ENCODE data around the gene PARVG. TPM values are rescaled to one million over a fixed set of nuclear protein-coding genes. Genes with fewer than 3 reads are reported as not detected.

PARVG gene
- total RNA-seq, 1 experiment from 2014 or later = 1.3 TPM

GRCh38 chr22:44206330-44206645 is 25.6 kb downstream of the PARVG start:
- no peak overlapping the region for H3K9ac ChIP-seq (ENCODE audit: extremely low read depth, insufficient read length, low read length)
- no peak overlapping the region for H4K5ac ChIP-seq (ENCODE audit: insufficient read length, low read depth, low read length)
- no peaks in the 10 kb centered on the region for H3K79me2 ChIP-seq (ENCODE audit: insufficient read depth, low read length)
- H3K14ac ChIP-seq (ENCODE audit: insufficient read depth, low read length) = no peak overlapping the region
- no peak overlapping the region for H3K23ac ChIP-seq (ENCODE audit: insufficient read length, low read depth, low read length)
- H3K23me2 ChIP-seq (ENCODE audit: insufficient read length, low read depth, low read length, poor library complexity, severe bottlenecking) = no peaks in the 10 kb centered on the region
- H4K91ac ChIP-seq (ENCODE audit: insufficient read length, low read depth, low read length) = no peak overlapping the region
- H2AK5ac ChIP-seq (ENCODE audit: insufficient read length, low read length) = no peak overlapping the region
- H3T11ph ChIP-seq (ENCODE audit: low read length) = no peak overlapping the region
- no peak overlapping the region for H2BK20ac ChIP-seq (ENCODE audit: low read depth, low read length, poor library complexity, severe bottlenecking)
- Mint-ChIP-seq H3K27ac (no peak overlapping the region; a peak in 1 of 7 replicates), H3K27me3 (ENCODE audit: low read depth) (peaks cover 12% of the 10 kb centered on the region), H3K36me3 (ENCODE audit: insufficient read depth in 1 of 3, low read depth in 3 of 3) (peaks cover 0 to 3% (median 0%) of the 10 kb centered on the region in 3 experiments; a peak in 2 of 7 replicates), H3K4me1 (peaks cover 0 to 4% of the 10 kb centered on the region in 2 experiments; a peak in 2 of 4 replicates), H3K9me3 (peaks cover 0 to 11% of the 10 kb centered on the region in 2 experiments; a peak in 3 of 5 replicates), H3K4me3 (no peak overlapping the region)
- H3K4me1 ChIP-seq (ENCODE audit: insufficient read depth, low read length) = no peaks in the 10 kb centered on the region
- WGBS (ENCODE audit: extremely low coverage, insufficient read length, low lambda C conversion rate) = no CpG with 5 or more reads among the region's 9 CpGs
- H2BK5ac ChIP-seq (ENCODE audit: insufficient read length, low read length) = no peak overlapping the region
- DNase-seq = no peak
- no peak overlapping the region for H3K4ac ChIP-seq (ENCODE audit: low read depth, low read length)
- no peak overlapping the region for H4K8ac ChIP-seq (replicated peaks; ENCODE audit: insufficient read length, low read depth, low read length)
- no peaks in the 10 kb centered on the region for H3K79me1 ChIP-seq (ENCODE audit: insufficient read depth, low read depth, low read length, poor library complexity, severe bottlenecking)
- no peaks in the 10 kb centered on the region for H3K9me3 ChIP-seq (ENCODE audit: control insufficient read depth, low read depth, low read length)
- no peak overlapping the region for H2AFZ ChIP-seq (ENCODE audit: low read length)
- H2BK15ac ChIP-seq (ENCODE audit: low read depth, low read length) = no peak overlapping the region
- no peak overlapping the region for H3K4me2 ChIP-seq (ENCODE audit: insufficient read depth, insufficient read length, low read length)
- no peaks in the 10 kb centered on the region for H3K27me3 ChIP-seq (ENCODE audit: insufficient read depth, low read length)
- TF ChIP-seq CTCF (conservative IDR thresholded peaks at IDR 0.05) = no peak
- H3K27ac ChIP-seq (ENCODE audit: insufficient read length, low read depth, low read length) = no peak overlapping the region
- H2BK120ac ChIP-seq (ENCODE audit: low read depth, low read length, poor library complexity, severe bottlenecking) = no peak overlapping the region
- no peak overlapping the region for H3K18ac ChIP-seq (ENCODE audit: insufficient read length, low read depth, low read length)
- H3K56ac ChIP-seq (ENCODE audit: insufficient read length, low read depth, low read length) = no peak overlapping the region
- no peak overlapping the region for H2BK12ac ChIP-seq (ENCODE audit: insufficient read length, low read depth, low read length)
- H4K20me1 ChIP-seq (ENCODE audit: control insufficient read depth, insufficient read depth, insufficient read length) = no peaks in the 10 kb centered on the region

Data from H9 (cell line).